AG04449 (cell line): ENCODE data around the gene LMNTD2.

Experiments
- CTCF ChIA-PET: fragments of 350-600 bp; formaldehyde crosslinking; extraction: SDS; loops from one replicate; lab custom pipeline; 2021; ENCODE audit warnings: antibody characterized with exemption; lab: Yijun Ruan, JAX
- POLR2A ChIA-PET: fragments of 400-600, 350-600 bp; formaldehyde crosslinking; extraction: SDS; loops from one replicate; lab custom pipeline; 2020; ENCODE audit warnings: antibody characterized with exemption, inconsistent platforms; lab: Yijun Ruan, JAX
- DNase-seq: peaks from one replicate; pipeline ENCODE4 v3.0.0-alpha.2; 2010; ENCODE audit warnings: low read depth, low spot score
- H3K4me3 ChIP-seq: 2 replicates; pipeline ENCODE4 v1.5.1; 2011; ENCODE audit warnings: low read depth, mild to moderate bottlenecking, control low read depth, low read length
- TF ChIP-seq, protein P1 (sequence below): IDR thresholded peaks from one replicate; pipeline ENCODE4 v1.5.1; 2011; ENCODE audit warnings: mild to moderate bottlenecking, moderate library complexity, low read length, control low read depth, inconsistent platforms; ENCODE audit not compliant: insufficient read depth; ENCODE audit errors: missing control alignments

LMNTD2 gene

DNA sequence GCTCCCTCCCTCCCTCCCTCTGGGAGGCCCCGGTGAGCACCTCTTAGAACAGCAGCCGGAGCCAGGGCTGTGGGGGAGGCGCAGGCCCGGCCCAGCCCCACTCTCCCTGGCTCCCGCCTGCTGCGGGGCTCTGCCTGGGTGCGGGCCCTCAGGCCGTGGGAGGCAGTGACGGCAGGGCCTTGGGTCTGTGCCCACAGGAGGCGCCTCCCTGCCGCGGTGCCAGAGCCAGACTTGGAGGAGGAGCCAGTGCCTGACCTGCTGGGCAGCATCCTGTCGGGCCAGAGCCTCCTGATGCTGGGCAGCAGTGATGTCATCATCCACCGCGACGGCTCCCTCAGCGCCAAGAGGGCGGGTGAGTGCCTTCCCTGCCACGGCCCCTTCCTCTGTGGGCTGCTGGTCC is 45.7 kb upstream of the LMNTD2 start:
- CTCF ChIA-PET = no interaction called here
- TF ChIP-seq, protein P1, sequence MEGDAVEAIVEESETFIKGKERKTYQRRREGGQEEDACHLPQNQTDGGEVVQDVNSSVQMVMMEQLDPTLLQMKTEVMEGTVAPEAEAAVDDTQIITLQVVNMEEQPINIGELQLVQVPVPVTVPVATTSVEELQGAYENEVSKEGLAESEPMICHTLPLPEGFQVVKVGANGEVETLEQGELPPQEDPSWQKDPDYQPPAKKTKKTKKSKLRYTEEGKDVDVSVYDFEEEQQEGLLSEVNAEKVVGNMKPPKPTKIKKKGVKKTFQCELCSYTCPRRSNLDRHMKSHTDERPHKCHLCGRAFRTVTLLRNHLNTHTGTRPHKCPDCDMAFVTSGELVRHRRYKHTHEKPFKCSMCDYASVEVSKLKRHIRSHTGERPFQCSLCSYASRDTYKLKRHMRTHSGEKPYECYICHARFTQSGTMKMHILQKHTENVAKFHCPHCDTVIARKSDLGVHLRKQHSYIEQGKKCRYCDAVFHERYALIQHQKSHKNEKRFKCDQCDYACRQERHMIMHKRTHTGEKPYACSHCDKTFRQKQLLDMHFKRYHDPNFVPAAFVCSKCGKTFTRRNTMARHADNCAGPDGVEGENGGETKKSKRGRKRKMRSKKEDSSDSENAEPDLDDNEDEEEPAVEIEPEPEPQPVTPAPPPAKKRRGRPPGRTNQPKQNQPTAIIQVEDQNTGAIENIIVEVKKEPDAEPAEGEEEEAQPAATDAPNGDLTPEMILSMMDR = no peak
- POLR2A ChIA-PET = no interaction called here
- DNase-seq = no peak
- H3K4me3 ChIP-seq = no peak overlapping the region

- ChIA-PET CTCF (no interaction called here), POLR2A (no interaction called here)
- TF ChIP-seq, protein P1 = no peak
- DNase-seq = no peak
- no peak overlapping the region for H3K4me3 ChIP-seq
Observed at GRCh38 chr11:605286-606129, 45.0 kb upstream of the LMNTD2 start.

- no peak overlapping the region for H3K4me3 ChIP-seq
- TF ChIP-seq, protein P1 = no peak
- ChIA-PET CTCF (no interaction called here), POLR2A (no interaction called here)
- DNase-seq = no peak
Observed at GRCh38 chr11:603154-603553, 42.6 kb upstream of the LMNTD2 start.

DNA sequence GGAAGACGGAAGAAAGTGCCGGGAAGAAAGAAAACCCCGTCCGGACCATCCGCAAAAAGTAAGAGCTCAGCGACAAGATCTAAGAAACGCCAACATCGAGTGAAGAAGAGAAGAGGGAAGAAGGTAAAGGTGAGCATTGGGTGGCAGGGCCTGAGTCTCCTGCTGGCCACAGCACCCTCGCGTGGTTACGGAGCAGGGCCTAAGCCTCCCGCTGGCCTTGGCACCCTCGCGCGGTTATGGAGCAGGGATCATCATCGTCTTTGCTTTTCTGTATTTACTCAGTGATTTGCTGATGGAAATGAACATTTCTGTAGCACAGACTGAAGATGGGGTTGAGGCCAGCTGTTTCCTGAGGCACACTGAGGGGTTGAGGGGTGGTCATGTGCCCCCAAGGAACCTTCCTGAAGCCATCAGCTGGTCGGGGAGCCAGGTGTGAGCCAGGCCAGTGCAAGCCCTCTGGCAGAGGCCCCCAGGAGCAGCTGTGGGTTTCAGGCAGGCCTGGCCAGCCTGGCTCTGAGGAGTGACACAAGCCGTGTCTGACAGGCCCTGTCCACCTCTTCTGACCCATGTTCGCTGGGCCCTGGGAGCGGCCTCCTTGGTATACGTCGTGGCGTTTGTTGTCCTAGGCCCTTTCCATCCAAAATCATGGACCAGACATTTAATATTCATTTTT is 41.2 kb upstream of the LMNTD2 start:
- POLR2A ChIA-PET = interaction anchor here (0.6 to 0.9 kb wide), 2 partner anchors 11 to 21 kb away, joined by 3 read pairs; no protein-coding TSS in a partner anchor
- H3K4me3 ChIP-seq = no peak overlapping the region
- no peak for DNase-seq
- TF ChIP-seq, protein P1 = no peak
- CTCF ChIA-PET = no interaction called here

GRCh38 chr11:598005-598680 is 37.6 kb upstream of the LMNTD2 start:
- TF ChIP-seq, protein P1 = no peak
- POLR2A ChIA-PET = no interaction called here
- no peak for DNase-seq
- H3K4me3 ChIP-seq = no peak overlapping the region
- CTCF ChIA-PET = no interaction called here
